Measurements from ENCODE around the gene SRRM4.

DNA sequence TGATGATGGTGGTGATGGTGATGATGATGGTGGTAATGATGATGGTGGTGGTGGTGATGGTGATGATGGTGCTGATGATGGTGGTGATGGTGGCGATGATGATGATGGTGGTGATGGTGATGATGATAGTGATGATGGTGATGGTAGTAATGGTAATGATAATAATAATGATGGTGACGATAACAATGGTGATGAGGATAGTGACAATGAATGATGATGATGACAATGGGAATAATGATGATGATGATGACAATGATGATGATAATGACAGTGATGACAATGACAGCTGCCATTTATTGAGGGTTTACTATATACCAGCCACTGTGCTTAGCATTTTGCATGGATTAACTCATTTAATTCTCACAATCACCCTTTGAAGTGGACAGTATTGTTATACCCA is 94.6 kb downstream of the SRRM4 start:
- no peak for TF ChIP-seq TAF1 (IDR thresholded peaks at IDR 0.05; ENCODE audit: borderline replicate concordance, low read depth, low read length)
- TF ChIP-seq POLR2A (IDR thresholded peaks at IDR 0.05; ENCODE audit: low read depth, low read length): no peak
- TF ChIP-seq POLR2AphosphoS5 (IDR thresholded peaks at IDR 0.05; ENCODE audit: low read depth, low read length): no peak
